NCI-H1930 (cell line): ENCODE results near the gene CFD.
"Not testable (repeated sequence)": the region's sequence is repeated elsewhere in the genome, so short reads cannot be mapped to it uniquely, and the experiment has no call there.

Source experiments
- DNase-seq, 2 experiments: peaks; one replicate each; lab custom pipeline; 2025; lab: John Stamatoyannopoulos, UW

The CFD gene

DNA sequence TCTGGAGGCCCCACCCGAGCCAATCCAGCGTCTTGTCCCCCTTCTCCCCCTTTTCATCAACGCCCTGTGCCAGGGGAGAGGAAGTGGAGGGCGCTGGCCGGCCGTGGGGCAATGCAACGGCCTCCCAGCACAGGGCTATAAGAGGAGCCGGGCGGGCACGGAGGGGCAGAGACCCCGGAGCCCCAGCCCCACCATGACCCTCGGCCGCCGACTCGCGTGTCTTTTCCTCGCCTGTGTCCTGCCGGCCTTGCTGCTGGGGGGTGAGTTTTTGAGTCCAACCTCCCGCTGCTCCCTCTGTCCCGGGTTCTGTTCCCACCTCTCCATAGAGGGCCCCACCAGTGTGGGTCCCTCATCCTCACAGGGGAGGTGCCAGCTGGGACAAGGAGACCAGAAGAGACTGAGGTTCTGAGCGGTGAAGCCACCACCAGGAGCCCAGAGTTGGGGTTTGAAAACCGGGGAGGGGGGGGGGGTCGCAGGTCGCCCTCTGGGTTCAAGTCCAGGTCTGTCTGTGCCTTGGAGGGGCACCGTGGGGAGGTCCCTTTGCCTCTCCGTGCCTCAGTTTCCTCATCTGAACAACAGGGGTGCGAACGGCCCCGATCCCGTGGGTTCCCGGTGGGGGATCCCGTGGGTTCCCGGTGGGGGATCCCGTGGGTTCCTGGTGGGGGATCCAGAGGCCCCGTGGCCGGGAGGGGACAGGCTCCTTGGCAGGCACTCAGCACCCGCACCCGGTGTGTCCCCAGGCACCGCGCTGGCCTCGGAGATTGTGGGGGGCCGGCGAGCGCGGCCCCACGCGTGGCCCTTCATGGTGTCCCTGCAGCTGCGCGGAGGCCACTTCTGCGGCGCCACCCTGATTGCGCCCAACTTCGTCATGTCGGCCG lies 7.1 kb upstream of the CFD start, which contains the start of gene ELANE:
Gene ELANE (plus strand): TSS at position 168 of the 878 bp plus-strand sequence. CDS start 26 bp downstream, at position 194.
- no peak for DNase-seq

DNA sequence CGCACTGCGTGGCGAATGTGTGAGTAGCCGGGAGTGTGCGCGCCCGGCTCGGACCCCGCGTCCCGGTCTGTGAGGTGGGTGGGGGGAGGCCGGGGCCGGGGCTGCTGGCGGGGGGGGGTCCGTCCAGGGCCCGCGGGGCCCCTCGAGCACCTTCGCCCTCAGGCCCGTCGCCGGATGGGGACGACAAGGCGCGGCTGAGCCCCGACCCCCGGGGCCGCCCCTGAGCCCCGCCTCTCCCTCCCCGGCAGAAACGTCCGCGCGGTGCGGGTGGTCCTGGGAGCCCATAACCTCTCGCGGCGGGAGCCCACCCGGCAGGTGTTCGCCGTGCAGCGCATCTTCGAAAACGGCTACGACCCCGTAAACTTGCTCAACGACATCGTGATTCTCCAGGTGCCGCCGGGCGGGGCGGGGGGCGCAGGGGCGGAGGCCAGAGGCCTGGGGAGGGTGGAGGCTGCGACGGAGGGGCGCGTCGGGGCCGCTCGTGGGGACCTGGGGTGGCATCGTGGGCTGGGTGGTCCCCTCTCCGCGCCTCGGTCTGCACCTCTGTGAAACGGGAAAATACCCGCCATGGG lies 6.4 kb upstream of the CFD start:
- DNase-seq = no peak

DNA sequence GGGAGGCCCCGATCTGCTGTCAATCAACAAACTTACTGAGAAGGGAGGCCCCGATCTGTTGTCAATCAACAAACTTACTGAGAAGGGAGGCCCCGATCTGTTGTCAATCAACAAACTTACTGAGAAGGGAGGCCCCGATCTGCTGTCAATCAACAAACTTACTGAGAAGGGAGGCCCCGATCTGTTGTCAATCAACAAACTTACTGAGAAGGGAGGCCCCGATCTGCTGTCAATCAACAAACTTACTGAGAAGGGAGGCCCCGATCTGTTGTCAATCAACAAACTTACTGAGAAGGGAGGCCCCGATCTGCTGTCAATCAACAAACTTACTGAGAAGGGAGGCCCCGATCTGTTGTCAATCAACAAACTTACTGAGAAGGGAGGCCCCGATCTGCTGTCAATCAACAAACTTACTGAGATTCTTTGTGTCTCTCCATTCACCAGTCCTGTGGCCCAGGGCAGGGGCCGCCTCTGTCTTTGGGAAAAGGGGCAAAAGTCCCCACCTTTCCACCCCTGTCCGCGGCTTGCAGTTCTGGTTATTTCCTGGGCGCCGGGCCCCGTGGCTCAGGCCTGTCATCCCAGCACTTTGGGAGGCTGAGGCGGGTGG lies 5.7 kb upstream of the CFD start:
- not testable (repeated sequence) for DNase-seq

GRCh38 chr19:854549-854948 lies 4.9 kb upstream of the CFD start:
- DNase-seq = no peak

DNA sequence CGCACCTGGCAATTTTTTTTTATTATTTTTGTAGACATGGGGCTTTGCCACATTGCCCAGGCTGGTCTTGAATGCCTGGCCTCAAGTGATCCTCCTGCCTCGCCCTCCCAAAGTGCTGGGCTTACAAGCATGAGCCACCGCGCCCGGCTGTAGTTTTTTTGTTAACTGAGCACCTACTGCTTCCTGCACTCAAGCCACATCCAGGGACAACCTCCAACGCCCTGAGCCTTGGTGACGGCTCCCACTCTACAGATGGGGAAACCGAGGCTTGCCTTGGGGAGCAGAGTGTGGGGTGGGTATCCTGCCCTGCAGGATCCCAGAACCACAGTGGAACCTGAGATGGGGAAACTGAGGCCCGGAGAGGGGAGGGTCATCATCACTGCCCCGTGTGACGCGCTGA lies 4.3 kb upstream of the CFD start:
- DNase-seq = no peak

- peak in 1 of 2 experiments; percentile 18 for DNase-seq
Measured at GRCh38 chr19:855566-856120, 3.8 kb upstream of the CFD start.

DNA sequence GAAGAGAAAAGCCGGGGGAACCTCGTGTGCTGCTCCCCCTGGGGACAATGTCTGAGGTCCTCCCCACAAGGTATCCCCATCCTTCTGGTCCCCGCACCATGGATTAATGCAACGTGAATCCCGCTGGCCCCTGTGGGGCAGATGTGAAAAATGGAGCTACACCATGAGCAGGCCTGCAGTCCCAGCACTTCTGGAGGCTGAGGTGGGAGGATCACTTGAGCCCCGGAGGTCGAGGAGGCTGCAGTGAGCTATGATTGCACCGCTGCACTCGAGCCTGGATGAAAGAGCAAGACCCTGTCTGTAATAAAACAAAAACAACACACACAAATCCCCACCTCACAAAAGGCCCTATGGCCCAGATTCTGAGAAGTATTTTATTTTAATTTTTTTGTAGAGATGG lies 1.2 kb upstream of the CFD start:
- no peak for DNase-seq

- DNase-seq = no peak
Measured at GRCh38 chr19:861141-861755, 1.8 kb downstream of the CFD start.

DNA sequence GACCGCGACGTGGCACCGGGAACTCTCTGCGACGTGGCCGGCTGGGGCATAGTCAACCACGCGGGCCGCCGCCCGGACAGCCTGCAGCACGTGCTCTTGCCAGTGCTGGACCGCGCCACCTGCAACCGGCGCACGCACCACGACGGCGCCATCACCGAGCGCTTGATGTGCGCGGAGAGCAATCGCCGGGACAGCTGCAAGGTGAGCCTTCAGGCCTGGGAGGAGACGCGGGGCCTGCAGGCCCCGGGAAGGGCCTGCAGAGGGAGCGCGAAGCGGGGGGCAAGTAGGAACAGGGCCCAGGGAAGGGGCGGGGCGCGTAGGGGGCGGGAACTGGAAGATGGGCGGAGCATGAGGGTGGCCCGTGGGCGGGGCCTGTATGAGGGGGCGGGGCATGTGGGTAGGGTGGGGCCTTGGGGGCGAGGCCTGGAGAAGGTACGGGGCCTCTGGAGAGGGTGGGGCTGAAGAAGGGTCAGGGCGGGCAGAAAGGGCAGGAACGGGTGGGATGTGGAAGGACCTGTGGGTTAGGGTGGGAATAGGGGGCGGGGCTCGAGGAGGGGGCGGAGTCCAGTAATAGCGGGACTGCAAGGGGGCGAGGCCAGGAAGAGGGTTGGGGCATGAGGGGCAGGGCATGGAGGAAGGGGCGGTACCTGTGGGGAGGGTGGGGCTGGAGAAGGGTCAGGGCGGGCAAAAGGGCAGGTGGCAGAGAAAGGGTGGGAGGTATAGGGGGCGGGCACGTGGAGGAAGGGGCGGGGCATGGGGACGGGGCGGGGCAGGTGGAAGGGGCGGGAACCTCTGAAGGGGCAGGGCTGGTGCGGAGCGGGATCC lies 2.5 kb downstream of the CFD start:
- no peak for DNase-seq

DNA sequence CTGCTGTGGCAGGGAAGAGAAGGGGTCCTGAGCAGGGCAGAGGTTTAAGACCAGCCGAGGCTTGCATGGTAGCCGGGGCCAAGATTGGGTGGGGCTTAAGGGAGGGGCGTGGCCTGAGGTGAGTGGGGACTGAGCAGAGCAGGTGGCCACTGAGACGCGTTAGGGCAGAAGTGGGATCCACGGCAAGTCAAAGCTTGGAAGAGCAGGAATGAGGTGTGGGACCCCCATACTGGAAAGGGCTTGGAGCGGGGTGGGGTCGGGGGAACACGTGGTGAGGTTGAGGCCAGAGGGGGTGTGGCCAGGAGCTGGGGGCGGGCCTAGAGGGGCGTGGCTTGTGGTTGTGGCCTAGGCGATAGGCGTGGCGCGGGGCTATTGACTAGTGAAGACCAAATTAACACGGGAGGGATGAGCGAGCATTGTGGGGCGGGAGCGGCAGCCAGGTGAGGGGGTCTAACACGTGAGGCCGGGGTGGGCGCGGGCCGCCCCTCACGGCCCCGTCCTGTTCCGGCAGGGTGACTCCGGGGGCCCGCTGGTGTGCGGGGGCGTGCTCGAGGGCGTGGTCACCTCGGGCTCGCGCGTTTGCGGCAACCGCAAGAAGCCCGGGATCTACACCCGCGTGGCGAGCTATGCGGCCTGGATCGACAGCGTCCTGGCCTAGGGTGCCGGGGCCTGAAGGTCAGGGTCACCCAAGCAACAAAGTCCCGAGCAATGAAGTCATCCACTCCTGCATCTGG lies 3.3 kb downstream of the CFD start:
- no peak for DNase-seq

DNA sequence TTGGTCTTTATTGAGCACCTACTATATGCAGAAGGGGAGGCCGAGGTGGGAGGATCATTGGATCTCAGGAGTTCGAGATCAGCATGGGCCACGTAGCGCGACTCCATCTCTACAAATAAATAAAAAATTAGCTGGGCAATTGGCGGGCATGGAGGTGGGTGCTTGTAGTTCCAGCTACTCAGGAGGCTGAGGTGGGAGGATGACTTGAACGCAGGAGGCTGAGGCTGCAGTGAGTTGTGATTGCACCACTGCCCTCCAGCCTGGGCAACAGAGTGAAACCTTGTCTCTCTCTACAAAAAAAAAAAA lies 3.8 kb downstream of the CFD start:
- no peak for DNase-seq

GRCh38 chr19:866769-867300 lies 7.4 kb downstream of the CFD start:
- DNase-seq = no peak

- DNase-seq = no peak
Measured at GRCh38 chr19:867301-867793, 7.9 kb downstream of the CFD start.

GRCh38 chr19:867855-868457 lies 8.5 kb downstream of the CFD start:
- no peak for DNase-seq

GRCh38 chr19:868458-869244 lies 9.2 kb downstream of the CFD start:
- DNase-seq = no peak

- DNase-seq = no peak
Measured at GRCh38 chr19:869245-870177, 10.0 kb downstream of the CFD start.

- DNase-seq = no peak
Measured at GRCh38 chr19:870314-870713, 10.8 kb downstream of the CFD start.

- DNase-seq = no peak
Measured at GRCh38 chr19:870963-871401, 11.5 kb downstream of the CFD start.
